HL-60/S4 treated with phorbol 12-myristate 13-acetate at 8.2 ng/mL for 4 days and 3 days (cell line): ENCODE data around the gene KIR3DL2.
"Not testable (repeated sequence)": the region's sequence is repeated elsewhere in the genome, so short reads cannot be mapped to it uniquely, and the experiment has no call there.

Experiments used
- in situ Hi-C: fragments of 300-500 bp; cut with MboI; formaldehyde crosslinking; loops from 2 replicates; pipeline ENCODE4 v1.15.0; 2022; ENCODE audit warnings: low sequenced_read_pairs

KIR3DL2 gene

DNA sequence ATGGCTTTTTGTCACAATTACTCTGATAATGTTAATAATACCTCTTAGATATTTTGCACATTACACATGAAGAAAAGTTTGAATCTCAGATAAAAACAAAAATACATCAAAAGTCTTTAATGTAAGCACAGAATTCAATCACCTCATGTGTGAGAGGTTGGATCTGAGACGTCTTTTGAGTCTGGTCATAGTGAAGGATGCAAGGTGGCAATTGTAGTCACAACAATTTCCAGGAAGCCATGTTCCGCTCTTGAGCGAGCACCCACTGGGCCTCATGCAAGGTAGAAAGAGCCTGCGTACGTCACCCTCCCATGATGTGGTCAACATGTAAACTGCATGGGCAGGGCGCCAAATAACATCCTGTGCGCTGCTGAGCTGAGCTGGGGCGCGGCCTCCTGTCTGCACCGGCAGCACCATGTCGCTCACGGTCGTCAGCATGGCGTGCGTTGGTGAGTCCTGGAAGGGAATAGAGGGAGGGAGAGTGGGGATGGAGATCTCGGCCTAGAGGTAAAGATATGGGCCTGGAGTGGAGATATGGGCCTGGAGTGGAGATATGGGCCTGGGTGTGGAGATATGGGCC, at the start of gene KIR3DL2:
Gene KIR3DL2, plus strand, starts transcription at position 383 of the 580 bp plus-strand sequence. Its CDS starts 33 bp downstream, at position 416.
- in situ Hi-C loops: loop anchor here (5.0 kb wide), 1 partner anchor 33 kb away; the partner anchor contains the start of gene KIR3DL1

DNA sequence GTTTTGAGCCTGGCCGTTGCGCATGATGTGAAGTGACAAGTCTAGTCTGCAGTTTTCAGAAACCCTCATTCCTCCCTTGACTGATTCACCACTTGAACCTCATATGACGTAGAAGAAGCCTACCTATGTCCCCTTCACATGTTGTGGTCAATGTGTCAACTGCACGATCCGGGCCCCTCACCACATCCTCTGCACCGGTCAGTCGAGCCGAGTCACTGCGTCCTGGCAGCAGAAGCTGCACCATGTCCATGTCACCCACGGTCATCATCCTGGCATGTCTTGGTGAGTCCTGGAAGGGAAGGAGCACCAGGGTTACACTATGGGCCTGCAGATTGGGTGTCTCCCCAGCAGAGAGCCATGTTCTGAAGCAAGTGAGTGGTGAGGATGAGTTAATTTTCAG, 46.8 kb upstream of the KIR3DL2 start, which contains the start of gene KIR2DL4:
Gene KIR2DL4, plus strand, starts transcription at position 201 of the 400 bp plus-strand sequence. Its CDS starts 42 bp downstream, at position 243.
- in situ Hi-C loops: no loop called here

DNA sequence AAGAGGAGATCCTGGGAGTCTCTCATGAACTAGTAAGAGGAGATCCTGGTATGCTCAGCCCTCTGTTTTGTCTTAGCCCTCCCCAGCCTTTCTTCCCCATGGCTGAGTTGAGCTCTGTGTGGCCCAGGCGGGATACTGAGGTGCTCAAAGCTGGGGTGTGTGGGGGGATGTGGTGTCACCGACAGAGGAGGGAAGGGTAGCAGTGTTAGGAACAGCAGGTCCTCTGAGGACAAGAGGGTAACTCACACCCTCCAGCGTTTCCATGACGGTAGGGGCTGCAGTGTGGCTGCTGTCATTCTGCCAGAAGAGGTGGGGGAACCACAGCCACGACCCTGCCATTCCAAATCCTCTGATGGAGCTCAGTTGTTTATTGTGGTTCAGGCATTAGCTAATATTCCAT, 46.1 kb upstream of the KIR3DL2 start:
- in situ Hi-C loops: no loop called here

DNA sequence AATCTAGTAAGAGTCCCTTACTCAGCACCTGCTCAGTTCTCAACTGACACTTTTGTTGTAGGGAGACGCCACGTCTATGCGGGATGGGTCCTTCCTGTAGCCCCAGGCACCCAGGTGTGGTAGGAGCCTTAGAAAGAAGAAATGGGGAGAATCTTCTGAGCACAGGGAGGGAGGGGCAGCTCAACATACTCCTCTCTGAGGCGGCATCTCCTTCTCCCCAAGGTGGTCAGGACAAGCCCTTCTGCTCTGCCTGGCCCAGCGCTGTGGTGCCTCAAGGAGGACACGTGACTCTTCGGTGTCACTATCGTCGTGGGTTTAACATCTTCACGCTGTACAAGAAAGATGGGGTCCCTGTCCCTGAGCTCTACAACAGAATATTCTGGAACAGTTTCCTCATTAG, 45.7 kb upstream of the KIR3DL2 start:
- in situ Hi-C loops: no loop called here

DNA sequence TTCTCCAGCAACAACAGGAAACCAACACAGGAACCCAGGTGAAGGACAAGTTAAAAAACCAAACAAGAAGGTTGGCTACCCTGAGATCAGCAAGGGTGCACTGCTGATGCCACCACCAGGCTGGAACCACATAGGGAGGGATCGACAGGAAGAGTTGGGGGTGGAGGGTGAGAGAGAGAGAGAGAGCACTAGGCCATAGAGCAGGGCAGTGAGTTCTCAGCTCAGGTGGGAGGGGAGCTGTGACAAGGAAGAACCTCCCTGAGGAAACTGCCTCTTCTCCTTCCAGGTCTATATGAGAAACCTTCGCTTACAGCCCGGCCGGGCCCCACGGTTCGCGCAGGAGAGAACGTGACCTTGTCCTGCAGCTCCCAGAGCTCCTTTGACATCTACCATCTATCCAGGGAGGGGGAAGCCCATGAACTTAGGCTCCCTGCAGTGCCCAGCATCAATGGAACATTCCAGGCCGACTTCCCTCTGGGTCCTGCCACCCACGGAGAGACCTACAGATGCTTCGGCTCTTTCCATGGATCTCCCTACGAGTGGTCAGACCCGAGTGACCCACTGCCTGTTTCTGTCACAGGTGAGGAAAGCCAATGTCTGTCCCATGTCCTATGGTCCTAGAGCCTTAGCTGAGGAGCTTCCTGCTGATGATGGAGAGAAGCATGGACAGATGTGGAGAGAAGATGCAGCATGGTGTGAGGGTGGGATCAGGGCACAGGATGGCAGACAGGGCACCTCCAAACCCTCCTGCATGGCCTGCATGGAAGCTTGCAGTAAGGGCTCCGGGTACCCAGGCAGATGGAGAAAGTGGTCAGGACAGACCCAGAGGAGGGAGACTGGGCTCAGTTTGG, 44.4 kb upstream of the KIR3DL2 start:
- in situ Hi-C loops: no loop called here

DNA sequence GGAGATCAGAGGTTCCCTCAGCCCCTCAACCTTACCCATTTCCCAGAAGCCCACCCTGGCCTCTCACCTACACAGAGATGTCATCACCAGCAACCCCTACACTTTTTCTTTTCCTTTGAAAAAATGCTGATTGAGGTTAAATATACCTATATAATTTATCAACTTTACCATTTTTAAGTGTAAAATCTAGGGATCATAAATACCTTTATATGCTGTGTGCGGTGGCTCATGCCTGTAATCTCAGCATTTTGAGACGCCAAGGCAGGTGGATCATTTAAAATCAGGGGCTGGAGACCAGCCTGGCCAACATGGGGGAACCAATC, 43.8 kb upstream of the KIR3DL2 start:
- in situ Hi-C loops: no loop called here

DNA sequence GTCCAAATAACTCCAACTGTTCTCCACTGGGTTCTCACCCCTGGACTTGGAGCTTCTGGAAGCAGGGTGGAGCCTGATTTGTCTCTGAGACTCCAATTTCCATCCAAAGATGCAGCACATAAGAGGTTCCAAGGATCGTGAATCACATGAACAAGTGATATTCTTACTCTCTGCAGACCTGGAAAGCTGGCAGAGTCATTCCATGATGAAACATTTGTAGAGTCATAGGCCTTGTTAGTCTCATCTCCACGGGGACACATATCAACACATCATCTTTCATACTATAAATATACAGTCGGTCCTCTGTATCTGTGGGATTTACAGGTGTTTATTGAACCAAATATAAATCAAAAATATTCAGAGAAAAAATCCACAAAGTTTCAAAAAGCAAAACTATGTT, 35.7 kb upstream of the KIR3DL2 start:
- in situ Hi-C loops: not testable (repeated sequence)

DNA sequence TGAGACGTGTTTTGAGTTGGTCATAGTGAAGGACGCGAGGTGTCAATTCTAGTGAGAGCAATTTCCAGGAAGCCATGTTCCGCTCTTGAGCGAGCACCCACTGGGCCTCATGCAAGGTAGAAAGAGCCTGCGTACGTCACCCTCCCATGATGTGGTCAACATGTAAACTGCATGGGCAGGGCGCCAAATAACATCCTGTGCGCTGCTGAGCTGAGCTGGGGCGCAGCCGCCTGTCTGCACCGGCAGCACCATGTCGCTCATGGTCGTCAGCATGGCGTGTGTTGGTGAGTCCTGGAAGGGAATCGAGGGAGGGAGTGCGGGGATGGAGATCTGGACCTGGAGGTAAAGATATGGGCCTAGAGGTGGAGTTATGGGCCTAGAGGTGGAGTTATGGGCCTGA, 34.0 kb upstream of the KIR3DL2 start, which contains the start of gene KIR3DL1:
Gene KIR3DL1, plus strand, starts transcription at position 218 of the 400 bp plus-strand sequence.
- in situ Hi-C loops: loop anchor here (5.0 kb wide), 1 partner anchor 36 kb away; the partner anchor contains the start of gene KIR3DL2

DNA sequence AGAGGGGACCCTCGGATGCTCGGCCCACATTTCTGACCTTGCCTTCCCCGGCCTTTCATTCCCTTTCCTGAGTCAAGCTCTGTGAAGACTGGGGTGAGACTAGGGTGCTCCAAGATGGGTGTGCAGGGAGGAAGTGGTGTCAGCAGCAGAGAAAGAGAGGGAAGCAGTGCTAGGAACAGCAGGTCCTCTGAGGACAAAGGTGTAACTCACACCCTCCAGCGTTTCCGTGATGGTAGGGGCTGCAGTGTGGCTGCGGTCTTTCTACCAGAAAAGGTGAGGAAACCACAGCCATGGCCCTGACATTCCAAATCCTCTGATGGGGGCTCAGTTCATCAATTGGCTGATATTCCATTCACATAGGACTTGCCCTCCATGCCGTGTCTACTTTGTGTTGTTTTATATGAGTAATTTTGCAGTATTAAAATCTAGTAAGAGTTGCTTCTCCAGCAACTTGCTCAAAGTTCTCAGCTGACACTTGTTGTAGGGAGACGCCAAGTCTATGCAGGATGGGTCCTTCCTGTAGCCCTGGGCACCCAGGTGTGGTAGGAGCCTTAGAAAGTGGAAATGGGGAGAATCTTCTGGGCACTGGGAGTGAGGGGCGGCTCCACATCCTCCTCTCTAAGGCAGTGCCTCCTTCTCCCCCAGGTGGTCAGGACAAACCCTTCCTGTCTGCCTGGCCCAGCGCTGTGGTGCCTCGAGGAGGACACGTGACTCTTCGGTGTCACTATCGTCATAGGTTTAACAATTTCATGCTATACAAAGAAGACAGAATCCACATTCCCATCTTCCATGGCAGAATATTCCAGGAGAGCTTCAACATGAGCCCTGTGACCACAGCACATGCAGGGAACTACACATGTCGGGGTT, 32.3 kb upstream of the KIR3DL2 start:
- in situ Hi-C loops: loop anchor here (5.0 kb wide), 1 partner anchor 34 kb away; the partner anchor contains the start of gene KIR3DL2

DNA sequence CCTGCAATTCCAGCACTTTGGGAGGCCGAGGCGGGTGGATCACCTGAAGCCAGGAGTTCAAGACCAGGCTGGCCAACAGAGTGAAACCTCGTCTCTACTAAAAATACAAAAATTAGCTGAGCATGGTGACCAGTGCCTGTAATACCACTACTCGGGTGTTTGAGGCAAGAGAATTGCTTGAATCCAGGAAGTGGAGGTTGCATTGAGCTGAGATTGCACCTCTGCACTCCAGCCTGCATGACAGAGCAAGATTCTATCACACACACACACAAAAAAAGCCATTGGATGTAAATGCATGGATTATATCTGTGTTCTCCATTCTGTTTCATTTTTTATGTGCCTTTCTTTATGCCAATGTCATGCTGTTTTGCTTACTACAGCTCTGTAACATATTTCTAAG, 25.8 kb upstream of the KIR3DL2 start:
- in situ Hi-C loops: not testable (repeated sequence)

DNA sequence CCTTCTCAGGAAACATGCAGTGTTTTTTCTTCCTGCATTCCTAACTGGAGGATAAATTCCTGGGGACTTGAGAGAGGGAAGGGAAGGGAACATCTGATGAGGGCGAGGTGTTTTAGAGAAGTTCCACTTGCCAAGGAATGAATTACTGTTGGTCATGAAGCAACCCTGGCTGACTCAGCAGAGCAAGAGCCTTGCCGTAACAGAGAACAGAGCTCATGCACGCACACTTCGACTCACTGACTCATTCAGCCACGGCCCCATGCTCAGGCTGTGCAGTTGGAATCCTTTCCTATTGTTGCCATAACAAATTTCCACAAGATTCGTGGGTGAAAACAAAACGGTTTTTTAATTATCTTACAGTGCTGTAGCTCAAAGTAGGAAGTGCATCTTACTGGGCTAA, 24.9 kb upstream of the KIR3DL2 start:
- in situ Hi-C loops: not testable (repeated sequence)

DNA sequence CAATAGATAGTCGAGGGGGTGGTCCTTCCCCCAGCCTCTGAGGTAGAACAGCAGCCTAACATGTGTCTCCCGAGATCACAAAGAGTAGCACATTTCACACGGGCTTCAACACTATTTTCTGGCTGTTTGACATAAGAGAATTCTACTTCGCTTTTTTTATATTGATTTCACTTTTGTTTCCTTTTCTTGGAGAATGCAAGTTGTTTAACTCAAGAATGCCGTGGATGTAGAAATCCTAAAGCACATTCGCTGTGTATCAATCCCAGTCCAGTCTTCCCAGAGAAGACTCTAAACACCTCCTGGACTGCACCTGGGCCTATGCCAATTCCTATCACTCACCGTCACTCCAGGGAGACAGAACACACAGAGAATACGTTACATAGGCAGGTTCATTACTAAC, 22.2 kb upstream of the KIR3DL2 start:
- in situ Hi-C loops: not testable (repeated sequence)

DNA sequence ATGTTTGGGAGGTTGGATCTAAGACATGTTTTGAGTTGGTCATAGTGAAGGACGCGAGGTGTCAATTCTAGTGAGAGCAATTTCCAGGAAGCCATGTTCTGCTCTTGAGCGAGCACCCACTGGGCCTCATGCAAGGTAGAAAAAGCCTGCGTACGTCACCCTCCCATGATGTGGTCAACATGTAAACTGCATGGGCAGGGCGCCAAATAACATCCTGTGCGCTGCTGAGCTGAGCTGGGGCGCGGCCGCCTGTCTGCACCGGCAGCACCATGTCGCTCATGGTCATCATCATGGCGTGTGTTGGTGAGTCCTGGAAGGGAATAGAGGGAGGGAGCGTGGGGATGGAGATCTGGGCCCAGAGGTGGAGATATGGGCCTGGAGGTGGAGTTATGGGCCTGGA, 17.7 kb upstream of the KIR3DL2 start, which contains the start of gene KIR2DS4:
Gene KIR2DS4, plus strand, starts transcription at position 181 of the 400 bp plus-strand sequence.
- in situ Hi-C loops: not testable (repeated sequence)

DNA sequence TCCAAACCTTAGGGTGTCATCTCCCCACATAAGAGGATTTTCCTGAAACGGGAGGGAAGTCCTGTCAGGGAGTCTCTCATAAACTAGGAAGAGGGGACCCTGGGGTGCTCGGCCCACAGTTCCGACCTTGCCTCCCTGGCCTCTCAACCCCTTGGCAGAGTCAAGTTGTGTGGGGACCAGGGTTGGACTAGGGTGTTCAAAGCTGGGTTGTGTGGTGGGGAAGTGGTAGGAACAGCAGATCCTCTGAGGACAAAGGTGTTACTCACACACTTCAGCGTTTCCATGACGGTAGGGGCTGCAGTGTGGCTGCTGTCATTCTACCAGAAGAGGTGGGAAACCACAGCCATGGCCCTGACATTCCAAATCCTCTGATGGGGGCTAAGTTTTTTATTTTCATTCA, 15.1 kb upstream of the KIR3DL2 start:
- in situ Hi-C loops: not testable (repeated sequence)

DNA sequence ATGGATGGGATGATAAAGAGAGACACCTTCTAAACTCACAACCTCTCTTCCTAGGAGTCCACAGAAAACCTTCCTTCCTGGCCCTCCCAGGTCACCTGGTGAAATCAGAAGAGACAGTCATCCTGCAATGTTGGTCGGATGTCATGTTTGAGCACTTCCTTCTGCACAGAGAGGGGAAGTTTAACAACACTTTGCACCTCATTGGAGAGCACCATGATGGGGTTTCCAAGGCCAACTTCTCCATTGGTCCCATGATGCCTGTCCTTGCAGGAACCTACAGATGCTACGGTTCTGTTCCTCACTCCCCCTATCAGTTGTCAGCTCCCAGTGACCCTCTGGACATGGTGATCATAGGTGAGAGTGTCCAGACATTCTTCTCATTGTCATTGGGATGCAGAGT, 12.7 kb upstream of the KIR3DL2 start:
- in situ Hi-C loops: not testable (repeated sequence)

DNA sequence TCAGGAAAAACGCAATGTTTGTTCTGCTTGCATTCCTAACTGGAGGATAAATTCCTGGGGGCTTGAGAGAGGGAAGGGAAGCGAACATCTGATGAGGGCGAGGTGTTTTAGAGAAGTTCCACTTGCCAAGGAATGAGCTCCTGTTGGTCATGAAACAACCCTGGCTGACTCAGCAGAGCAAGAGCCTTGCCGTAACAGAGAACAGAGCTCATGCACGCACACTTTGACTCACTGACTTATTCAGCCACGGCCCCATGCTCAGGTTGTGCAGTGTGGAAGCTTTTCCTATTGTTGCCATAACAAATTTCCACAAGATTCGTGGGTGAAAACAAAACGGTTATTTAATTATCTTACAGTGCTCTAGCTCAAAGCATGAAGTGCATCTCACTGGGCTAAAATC, 7.1 kb upstream of the KIR3DL2 start:
- in situ Hi-C loops: not testable (repeated sequence)

DNA sequence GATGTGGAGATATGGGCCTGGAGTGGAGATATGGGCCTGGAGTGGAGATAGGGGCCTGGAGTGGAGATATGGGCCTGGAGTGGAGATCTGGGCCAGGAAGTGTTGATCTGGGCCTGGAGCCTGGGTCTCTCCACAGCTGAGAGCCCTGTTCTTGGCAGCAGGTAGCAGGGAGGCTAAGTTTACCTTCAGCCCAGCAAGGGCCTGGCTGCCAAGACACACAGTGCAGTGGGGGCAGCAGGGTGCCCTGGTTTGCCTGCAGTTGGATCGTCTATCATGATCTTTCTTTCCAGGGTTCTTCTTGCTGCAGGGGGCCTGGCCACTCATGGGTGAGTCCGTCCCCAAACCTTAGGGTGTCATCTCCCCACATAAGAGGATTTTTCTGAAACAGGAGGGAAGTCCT, 687 bp downstream of the KIR3DL2 start:
- in situ Hi-C loops: loop anchor here (5.0 kb wide), 1 partner anchor 34 kb away; the partner anchor contains the start of gene KIR3DL1

DNA sequence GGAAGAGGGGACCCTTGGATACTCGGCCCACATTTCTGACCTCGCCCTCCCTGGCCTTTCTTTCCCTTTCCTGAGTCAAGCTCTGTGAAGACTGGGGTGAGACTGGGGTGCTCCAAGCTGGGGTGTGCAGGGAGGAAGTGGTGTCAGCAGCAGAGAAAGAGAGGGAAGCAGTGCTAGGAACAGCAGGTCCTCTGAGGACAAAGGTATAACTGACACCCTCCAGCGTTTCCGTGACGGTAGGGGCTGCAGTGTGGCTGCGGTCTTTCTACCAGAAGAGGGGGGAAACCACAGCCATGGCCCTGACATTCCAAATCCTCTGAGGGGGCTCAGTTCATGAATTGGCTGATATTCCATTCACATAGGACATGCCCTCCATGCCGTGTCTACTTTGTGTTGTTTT, 1.1 kb downstream of the KIR3DL2 start:
- in situ Hi-C loops: loop anchor here (5.0 kb wide), 1 partner anchor 34 kb away; the partner anchor contains the start of gene KIR3DL1

DNA sequence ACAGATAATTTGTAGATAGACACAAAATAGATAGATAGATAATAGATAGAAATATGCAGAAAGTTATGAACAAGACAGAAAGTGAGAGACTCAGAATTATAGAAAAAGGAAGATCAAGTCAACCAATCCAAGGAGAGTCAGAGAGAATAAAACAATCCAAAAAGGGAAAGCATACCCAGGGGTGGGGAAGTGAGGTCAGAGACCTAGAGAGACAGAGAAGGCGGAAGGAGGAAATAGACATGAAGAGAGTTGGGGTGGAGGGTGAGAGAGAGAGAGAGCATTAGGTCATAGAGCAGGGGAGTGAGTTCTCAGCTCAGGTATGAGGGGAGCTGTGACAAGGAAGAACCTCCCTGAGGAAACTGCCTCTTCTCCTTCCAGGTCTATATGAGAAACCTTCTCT, 5.0 kb downstream of the KIR3DL2 start:
- in situ Hi-C loops: not testable (repeated sequence)

DNA sequence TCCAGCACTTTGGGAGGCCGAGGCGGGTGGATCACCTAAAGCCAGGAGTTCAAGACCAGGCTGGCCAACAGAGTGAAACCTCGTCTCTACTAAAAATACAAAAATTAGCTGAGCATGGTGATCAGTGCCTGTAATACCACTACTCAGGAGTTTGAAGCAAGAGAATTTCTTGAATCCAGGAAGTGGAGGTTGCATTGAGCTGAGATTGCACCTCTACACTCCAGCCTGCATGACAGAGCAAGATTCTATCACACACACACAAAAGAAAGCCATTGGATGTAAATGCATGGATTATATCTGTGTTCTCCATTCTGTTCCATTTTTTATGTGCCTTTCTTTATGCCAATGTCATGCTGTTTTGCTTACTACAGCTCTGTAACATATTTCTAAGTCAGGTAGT, 8.2 kb downstream of the KIR3DL2 start:
- in situ Hi-C loops: not testable (repeated sequence)

DNA sequence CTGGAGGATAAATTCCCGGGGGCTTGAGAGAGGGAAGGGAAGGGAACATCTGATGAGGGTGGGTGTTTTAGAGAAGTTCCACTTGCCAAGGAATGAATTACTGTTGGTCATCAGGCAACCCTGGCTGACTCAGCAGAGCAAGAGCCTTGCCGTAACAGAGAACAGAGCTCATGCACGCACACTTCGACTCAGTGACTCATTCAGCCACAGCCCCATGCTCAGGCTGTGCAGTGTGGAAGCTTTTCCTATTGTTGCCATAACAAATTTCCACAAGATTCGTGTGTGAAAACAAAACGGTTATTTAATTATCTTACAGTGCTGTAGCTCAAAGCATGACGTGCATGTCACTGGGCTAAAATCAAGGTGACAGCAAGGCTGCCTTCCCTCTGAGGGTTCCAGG, 9.2 kb downstream of the KIR3DL2 start:
- in situ Hi-C loops: not testable (repeated sequence)
